ENCODE data around the gene RTP1.
"Not testable (repeated sequence)": the region's sequence is repeated elsewhere in the genome, so short reads cannot be mapped to it uniquely, and the experiment has no call there.

Gene RTP1, protein sequence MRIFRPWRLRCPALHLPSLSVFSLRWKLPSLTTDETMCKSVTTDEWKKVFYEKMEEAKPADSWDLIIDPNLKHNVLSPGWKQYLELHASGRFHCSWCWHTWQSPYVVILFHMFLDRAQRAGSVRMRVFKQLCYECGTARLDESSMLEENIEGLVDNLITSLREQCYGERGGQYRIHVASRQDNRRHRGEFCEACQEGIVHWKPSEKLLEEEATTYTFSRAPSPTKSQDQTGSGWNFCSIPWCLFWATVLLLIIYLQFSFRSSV

GRCh38 chr3:187197335-187197649 is at the start of gene RTP1:
RTP1 (plus strand) TSS chr3:187197486; CDS start chr3:187197516, 30 bp downstream.
- FAIRE-seq, result no peak

DNA sequence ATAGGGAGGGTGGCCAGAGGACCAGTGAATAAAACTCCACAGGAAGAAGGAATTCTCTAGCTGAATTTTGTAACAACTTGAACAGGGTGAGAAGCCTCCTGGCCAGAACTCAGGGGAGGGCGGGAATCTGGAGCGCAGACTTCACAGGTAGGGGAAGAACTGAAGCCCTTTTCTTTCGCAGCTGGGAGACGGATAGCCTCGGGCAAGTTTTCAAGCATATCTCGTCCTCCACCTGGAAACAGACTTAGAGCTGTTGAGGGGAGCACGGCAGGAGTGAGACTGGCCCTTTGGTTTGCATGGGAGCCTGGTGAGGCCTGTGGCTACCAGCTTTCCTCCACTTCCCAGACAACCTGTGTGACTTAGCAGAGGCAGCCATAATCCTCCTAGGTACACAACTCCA is 47.1 kb upstream of the RTP1 start:
- no peak for FAIRE-seq

- no peak for FAIRE-seq
Observed at GRCh38 chr3:187150599-187150998, 46.7 kb upstream of the RTP1 start.

GRCh38 chr3:187161556-187161955 is 35.7 kb upstream of the RTP1 start:
- no peak for FAIRE-seq

DNA sequence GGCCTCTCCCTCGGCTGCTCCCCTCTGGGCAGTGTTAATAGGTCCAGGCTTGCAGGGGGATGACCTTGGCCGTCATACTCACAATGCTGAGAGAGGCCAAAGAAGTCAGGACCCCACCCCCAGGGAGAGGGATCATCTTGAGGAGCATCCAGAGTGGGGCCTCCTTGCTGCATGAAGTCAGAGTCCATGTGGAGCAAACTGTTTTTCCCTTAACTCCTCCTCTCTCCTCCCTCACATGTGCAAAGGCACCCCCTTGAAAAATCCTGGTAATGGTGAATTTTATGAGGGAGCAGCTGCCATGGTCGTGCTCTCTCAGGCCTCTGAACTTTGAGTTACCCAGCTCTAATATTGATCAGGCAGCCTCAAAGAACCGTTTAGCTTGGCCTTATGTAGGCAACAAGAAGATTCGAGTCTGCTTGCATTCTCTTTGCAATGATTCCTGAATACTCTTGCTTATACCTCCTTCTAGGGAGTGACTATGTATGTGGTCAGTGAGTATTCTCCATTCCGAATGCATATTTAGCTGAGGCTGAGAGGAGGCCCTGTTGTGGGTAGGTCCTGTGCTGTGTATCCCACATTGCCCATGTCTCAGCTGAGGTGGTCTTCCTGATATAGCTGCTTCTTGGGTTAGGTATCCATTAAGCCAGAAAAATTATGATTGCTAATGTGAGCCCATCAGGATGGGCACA is 34.9 kb upstream of the RTP1 start:
- no peak for FAIRE-seq

GRCh38 chr3:187165144-187165543 is 32.1 kb upstream of the RTP1 start:
- peak; percentile 91 for FAIRE-seq

DNA sequence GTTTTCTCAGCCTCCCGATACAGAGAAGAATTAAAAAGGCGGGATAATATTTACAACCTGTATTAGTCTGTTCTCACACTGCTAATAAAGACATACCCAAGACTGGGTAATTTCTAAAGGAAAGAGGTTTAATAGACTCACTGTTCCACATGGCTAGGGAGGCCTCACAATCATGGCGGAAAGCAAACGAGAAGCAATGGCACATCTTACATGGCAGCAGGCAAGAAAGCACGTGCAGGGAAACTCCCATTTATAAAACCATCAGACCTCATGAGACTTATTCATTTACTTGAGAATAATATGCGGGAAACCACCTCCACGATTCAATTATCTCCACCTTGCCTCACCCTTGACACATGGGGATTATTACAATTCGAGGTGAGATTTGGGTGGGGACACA is 30.5 kb upstream of the RTP1 start:
- FAIRE-seq, result no peak

DNA sequence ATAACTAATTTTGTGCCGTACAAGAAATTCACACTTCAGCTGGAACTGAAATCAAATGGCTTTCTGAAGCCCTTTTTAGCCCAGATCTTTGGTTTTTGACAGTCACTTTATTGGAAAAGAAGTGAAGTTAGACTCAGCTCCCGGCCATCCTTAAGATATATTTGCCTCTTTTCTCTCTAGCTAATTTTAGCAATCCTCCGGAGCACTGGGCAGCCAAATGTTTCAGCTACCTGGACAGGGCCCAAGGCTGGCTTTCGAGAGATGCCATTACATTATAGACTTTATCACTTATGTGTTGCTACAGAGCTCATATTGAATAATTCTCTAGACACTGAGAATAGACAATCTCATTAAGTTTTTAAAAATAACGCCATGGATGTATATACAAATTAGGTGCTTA is 29.5 kb upstream of the RTP1 start:
- FAIRE-seq, result no peak

GRCh38 chr3:187169231-187169960 is 27.9 kb upstream of the RTP1 start:
- FAIRE-seq, result no peak

- not testable (repeated sequence) for FAIRE-seq
Observed at GRCh38 chr3:187170911-187171310, 26.4 kb upstream of the RTP1 start.

DNA sequence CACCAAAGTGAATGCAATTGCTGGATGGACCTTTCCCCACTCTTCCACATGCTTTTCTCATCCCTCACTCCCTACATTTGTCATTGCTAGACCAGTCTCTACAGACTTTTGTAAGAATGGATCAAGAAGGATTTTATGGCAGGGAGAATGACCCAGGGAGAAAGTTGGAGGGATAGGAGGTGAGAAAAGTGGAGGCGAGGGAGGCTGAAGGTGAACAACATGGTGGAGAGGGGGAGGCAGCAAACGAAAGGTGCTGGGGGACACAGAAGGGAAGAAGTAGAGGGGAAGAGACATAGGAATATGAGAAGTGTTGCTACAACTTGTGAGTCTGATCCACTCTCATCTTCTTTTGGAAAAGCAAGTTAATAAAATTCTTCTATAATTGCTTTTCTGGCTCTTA is 24.4 kb upstream of the RTP1 start:
- no peak for FAIRE-seq

- FAIRE-seq, result no peak
Observed at GRCh38 chr3:187181454-187182170, 15.7 kb upstream of the RTP1 start.

GRCh38 chr3:187183210-187183862 is 13.9 kb upstream of the RTP1 start:
- no peak for FAIRE-seq

DNA sequence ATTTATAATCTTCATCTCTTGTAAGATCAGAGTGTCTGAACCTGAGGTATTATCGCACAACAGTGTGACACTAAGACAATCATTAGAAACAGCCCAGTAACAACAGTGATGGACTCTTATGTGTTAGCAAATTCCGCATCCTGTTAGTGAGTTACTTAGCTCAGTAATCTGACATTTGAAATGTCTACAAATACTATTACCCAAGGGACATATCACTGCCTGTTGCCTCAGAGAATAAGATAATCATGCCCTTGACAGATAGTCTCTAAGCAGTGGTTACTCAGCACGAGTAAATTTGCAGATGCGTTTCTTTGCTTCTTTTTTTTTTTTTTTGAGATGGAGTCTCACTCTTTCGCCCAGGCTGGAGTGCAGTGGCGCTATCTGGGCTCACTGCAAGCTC is 13.4 kb upstream of the RTP1 start:
- FAIRE-seq, result no peak

DNA sequence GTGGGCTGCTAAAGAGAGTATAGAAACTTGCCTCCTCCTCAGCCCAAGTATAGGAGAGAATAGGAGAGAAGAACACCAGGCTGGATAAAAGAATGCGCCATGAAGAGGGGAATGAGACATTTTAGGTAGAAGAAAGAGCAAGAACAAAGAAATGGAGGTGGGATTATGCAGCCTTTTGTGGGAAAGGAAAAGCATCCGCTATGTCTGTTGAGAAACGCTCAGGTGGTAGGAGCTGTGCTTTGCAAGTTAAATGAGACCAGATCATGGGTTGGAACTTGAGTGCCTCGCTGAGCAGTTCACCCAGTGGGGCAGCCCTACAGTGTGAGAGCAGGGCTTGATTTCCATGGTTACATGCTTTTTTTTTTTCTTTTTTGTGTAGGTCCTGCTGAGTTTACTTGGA is 11.5 kb upstream of the RTP1 start:
- no peak for FAIRE-seq

DNA sequence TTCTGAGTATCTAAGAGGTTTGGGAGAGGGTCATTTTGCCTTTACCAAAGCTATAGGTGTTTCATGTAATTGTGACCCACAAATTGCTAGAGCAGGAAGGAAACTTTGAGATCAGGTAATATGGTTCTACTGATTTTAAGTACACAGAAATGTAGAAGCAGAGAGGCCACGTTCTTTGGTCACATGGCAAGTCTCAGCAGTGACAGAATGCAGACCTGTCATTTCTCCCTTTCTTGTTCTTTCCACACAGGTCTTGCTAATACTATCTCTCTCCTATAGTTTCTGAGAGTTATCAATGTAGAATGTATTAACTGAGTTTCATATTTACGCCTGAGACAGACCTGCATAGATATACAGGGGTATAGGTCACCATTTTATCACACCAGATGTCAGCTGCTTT is 10.9 kb upstream of the RTP1 start:
- FAIRE-seq, result no peak

DNA sequence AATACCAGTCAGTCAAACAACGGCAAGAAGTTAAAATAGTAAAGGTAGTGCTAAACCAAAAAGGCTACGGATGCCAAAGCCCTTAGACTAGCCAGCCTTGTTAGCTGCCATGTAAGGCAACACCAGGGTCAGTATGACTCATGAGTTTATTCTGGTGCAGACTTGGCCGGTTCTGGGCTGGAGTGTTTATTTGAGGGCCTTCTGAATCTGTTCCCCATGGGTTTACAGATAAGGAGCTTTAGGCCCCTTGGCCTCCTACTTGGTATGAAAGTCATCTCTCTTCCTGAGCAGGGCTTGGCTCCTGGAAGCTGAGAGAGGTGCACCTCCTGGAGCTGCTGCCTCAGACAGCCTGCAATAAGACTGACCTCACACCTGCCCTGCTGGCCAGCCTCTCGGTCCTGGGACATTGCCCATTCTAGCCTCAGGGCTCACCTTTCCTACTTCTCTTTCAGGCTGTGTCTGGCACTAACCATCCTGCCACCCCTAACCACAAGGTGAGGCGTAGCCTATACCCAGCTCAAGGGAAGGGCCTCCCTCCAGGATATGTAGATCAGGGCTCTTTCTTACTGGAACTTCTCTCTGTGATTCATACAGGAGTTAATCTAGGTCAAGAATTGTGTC is 10.4 kb upstream of the RTP1 start:
- no peak for FAIRE-seq

DNA sequence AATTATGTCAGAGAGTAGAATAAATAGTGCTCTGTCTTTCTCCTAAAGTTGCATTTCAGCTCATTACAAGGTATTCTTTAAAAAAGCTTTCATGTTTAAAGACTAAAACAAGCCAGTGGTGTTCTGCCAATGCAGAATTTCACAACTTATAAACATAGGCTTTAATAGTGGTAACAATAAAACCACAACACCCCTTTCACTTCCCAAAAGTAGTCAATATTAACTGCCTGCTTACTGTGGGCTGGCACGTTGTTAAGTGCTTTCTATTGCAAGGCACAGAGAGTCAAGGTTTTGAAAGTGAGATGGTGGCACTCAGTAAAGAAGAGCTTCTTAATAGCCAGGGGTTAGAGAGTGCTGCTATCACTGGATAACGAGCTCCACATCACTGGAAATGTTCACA is 8.4 kb upstream of the RTP1 start:
- FAIRE-seq, result no peak

- FAIRE-seq, result no peak
Observed at GRCh38 chr3:187191271-187191670, 6.0 kb upstream of the RTP1 start.

DNA sequence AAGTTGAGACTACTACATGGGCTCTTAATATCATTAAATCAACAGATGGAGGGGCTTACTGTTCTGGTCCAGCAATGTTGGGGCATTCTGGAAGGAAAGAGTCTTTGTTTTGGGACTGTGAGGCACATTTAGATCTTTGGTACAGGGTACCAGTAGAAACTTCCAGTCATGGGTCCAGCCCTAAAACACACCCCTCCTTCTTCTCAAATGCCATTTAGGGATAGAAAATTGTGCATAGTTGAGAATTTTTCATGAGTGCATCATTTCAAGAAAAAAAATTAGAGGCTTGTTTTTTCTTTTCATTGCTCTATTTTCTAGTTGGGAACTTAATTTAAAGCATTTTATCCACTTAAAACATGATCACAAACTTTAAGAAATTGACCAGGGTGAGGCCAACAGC is 4.1 kb upstream of the RTP1 start:
- FAIRE-seq, result no peak

DNA sequence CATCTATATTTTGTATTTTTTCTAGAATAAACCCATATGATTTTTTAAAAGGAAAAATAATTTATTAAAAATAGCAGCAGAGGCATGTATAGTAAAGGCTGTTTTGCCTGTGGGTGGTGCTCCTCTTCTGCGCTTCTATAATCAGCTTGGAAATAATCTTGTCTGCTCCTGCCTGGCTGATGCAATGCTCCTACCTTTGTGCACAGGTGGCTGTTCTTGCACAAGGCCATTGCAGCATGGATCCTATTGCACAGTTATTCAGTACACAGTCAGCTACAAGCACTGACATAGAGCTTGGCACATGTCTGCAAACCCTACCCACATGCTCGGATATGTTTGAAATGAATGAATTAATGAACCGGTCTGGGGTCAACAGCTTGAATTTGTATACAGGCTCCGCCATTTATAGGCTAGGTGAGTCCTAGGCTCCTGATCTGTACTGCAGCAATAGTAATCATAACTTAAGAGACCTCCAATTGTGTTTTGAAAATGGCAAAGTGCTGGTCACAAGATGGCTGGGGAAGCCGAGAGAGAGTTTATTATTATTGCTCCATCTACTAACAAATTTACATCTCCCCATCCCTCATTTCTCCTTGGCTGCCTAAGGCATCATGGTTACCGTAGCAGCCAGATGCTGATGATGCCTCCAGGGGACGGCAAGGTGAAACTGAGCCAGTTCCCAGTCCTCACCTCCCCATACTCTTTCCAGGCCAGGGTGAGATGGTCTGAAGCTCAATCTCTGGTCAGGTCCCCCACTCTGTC is 532 bp upstream of the RTP1 start:
- no peak for FAIRE-seq

- FAIRE-seq, result no peak
Observed at GRCh38 chr3:187198490-187198889, 1.2 kb downstream of the RTP1 start.

All from endometrium (tissue), 2 donors.